Prostate gland (tissue), 2 donors: Measurements from ENCODE around the gene LRRC4C. TPM values are rescaled to one million over a fixed set of nuclear protein-coding genes. Genes with fewer than 3 reads are reported as not detected.

Source experiments
- DNase-seq: peaks from one replicate; pipeline ENCODE4 v3.0.0-alpha.2; 2019; ENCODE audit warnings: low spot score
- H3K27ac ChIP-seq, 2 donors: fragments of 200-600 bp; sonication (generic); 2 replicates each; pipeline ENCODE4 v1.5.1; 2017 to 2019
- H3K27me3 ChIP-seq: fragments of 200-600 bp; sonication (generic); replicated peaks from 2 replicates; pipeline ENCODE4 v1.5.1; 2019; ENCODE audit not compliant: insufficient read depth
- H3K36me3 ChIP-seq, 2 donors: fragments of 200-600 bp; sonication (generic); 1 replicate in 1 of 2; 2 replicates in 1 of 2; pipeline versions ENCODE4 v1.5.1 to v1.8.1; 2017 to 2019
- H3K4me1 ChIP-seq: fragments of 200-600 bp; sonication (generic); replicated peaks from 2 replicates; pipeline ENCODE4 v1.5.1; 2019
- H3K4me3 ChIP-seq, 2 donors: fragments of 200-600 bp; sonication (generic); 2 replicates each; pipeline ENCODE4 v1.5.1; 2017 to 2019
- H3K9me3 ChIP-seq: fragments of 200-600 bp; sonication (generic); 2 replicates; pipeline ENCODE4 v1.5.1; 2017
- CTCF ChIP-seq, 4 experiments: fragments of 200-600 bp in 2 of 4; fragments of 450-650 bp in 2 of 4; sonication (generic) in 2 of 4; IDR thresholded peaks; 1 replicate in 3 of 4; 2 replicates in 1 of 4; pipeline ENCODE4 v1.5.1; 2016 to 2019; ENCODE audit warnings: antibody characterized with exemption in 4 of 4, mild to moderate bottlenecking in 2 of 4, moderate library complexity in 2 of 4
- POLR2A ChIP-seq: fragments of 450-650 bp; IDR thresholded peaks from one replicate; pipeline ENCODE4 v1.6.1; 2016; ENCODE audit warnings: antibody characterized with exemption, mild to moderate bottlenecking
- POLR2AphosphoS5 ChIP-seq: sonication (generic); formaldehyde crosslinking; IDR thresholded peaks from one replicate; pipeline ENCODE4 v1.6.1; 2017; ENCODE audit warnings: antibody characterized with exemption
- WGBS: methylation state at CpG from one replicate; pipeline ENCODE4 v1.1.5; 2018; 5-methylcytosine and 5-hydroxymethylcytosine counted together
- intact Hi-C: fragments of 100-400 bp; cut with DNase I; formaldehyde crosslinking; loops from one replicate; pipeline ENCODE4 v1.14.2; 2022
- total RNA-seq, 2 donors: library from RNA; depleted of rRNA; stranded (reverse); fragments of >200 nt; gene quantifications; one replicate each; pipeline ENCODE4 v1.1.0, GENCODE V29; 2016

The LRRC4C gene
- total RNA-seq, 2 donors from 2014 or later = 0.28 TPM; not detected in 1

GRCh38 chr11:41225856-41226633 lies 233.4 kb downstream of the LRRC4C start:
- Histone ChIP-seq H3K9me3 (no peaks in the 10 kb centered on the region), H3K36me3 (no peaks in the 10 kb centered on the region), H3K4me1 (no peaks in the 10 kb centered on the region), H3K4me3 (no peak overlapping the region), H3K27ac (no peak overlapping the region), H3K27me3 (no peaks in the 10 kb centered on the region)
- no peak for DNase-seq
- intact Hi-C loops = no loop called here
- 74% methylated on average over 3 of the region's 3 CpGs for WGBS
- TF ChIP-seq POLR2AphosphoS5 = no peak
- TF ChIP-seq POLR2A = no peak
- no peak for TF ChIP-seq CTCF (IDR thresholded peaks at IDR 0.05)

DNA sequence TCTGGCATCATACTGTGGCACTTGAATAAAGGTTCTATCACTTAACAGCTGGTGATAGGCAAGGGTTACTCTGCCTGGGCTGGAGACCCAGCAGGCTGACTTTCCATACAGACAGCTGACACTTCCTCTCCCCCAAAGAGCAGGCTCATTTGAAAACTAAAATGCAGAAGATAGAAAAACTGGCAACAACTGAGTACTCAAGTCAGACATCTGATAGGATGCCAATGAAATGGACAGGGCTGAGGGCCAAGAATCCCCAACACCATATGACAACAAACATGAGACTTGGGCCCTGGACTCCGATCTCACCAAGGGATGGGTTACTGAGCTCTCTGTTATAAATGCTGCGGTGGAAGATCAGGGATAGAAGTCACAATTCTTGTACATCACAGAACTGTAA lies 237.2 kb downstream of the LRRC4C start:
- 78% methylated on average over 2 of the region's 2 CpGs for WGBS
- no peak overlapping the region for H3K4me3 ChIP-seq
- DNase-seq = no peak
- no peaks in the 10 kb centered on the region for H3K9me3 ChIP-seq
- no peak overlapping the region for H3K27ac ChIP-seq
- intact Hi-C loops = no loop called here
- no peaks in the 10 kb centered on the region for H3K27me3 ChIP-seq
- no peaks in the 10 kb centered on the region for H3K36me3 ChIP-seq
- no peaks in the 10 kb centered on the region for H3K4me1 ChIP-seq
- no peak for TF ChIP-seq CTCF (IDR thresholded peaks at IDR 0.05)
- no peak for TF ChIP-seq POLR2A
- no peak for TF ChIP-seq POLR2AphosphoS5

DNA sequence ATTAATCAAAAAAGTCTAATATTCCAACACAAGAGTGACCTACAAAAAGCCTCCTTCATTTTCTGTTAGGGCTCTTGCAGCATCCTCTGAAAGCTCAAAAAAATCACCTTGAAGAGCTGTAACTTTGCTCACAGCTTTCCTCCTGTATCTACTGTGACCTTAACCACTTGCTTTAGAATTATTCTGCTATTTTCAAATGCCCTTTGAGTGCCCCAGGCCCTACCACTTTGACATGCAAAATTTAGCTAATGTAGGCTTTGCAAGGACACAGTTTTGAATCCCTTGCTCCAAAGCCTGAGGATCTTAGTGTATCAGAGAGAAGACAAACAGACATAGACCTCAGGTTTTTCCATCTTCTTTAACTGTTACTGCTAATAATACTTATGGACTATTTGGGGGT lies 253.1 kb downstream of the LRRC4C start:
- Histone ChIP-seq H3K27me3 (no peaks in the 10 kb centered on the region), H3K4me3 (no peak overlapping the region), H3K9me3 (no peaks in the 10 kb centered on the region), H3K4me1 (no peaks in the 10 kb centered on the region), H3K27ac (no peak overlapping the region), H3K36me3 (no peaks in the 10 kb centered on the region)
- no peak for TF ChIP-seq POLR2AphosphoS5
- TF ChIP-seq POLR2A = no peak
- TF ChIP-seq CTCF (IDR thresholded peaks at IDR 0.05) = no peak
- intact Hi-C loops = no loop called here
- DNase-seq = no peak

DNA sequence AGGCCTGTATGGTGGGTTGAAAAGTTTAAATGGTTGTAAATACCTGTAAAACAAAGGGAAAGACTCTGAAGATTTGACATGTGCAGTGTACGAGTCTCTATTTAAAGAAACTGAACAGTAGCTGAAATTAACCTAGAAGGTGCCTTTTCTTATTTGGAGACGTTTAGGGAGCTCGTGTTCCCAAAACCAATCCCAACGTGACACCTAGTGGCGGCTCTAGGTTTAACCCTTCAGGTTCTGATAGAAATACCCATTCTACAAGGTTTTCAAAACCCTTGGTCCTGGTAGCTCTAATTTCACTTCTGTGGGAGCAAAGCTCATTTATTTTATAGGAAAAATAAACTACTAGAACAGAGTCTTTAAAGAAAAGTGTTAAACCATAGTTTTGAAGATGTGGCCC lies 258.3 kb downstream of the LRRC4C start:
- TF ChIP-seq POLR2AphosphoS5 (no peak), CTCF (IDR thresholded peaks at IDR 0.05) (no peak), POLR2A (no peak)
- 1% methylated on average over 5 of the region's 5 CpGs for WGBS

DNA sequence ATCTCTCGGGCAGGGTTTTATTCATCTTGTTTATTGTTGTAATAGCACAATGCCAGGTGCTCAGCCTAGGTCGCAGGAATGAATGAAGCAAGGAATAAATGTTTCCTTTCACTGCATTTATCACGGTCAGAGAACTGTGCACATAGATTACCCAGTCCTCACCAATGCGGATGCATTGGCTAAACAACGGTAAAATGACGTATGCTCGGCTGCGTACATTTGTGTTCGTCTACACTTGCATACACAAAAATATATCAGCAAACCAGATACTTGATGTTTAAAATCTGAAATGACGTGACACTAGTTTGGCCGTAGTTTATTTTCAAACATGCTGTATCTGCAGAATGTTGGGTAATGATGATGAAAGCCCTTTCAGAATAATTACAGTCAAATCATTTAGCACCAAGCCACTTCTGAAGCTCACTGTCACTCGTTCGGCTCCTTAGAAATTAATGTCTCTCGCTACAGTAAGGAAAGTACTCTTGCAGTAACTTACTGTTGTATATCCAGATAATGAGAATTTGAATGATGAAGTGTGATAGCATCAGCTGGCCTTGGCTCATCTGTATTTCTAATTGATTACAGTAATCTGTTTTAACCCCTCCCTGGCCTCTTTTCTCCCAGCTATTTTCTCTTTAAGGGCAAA lies 268.9 kb downstream of the LRRC4C start:
- WGBS = 54% methylated on average over 14 of the region's 14 CpGs
- DNase-seq = no peak
- Histone ChIP-seq H3K27me3 (no peaks in the 10 kb centered on the region), H3K4me1 (no peaks in the 10 kb centered on the region), H3K27ac (no peak overlapping the region), H3K36me3 (no peaks in the 10 kb centered on the region), H3K9me3 (no peaks in the 10 kb centered on the region), H3K4me3 (no peak overlapping the region)
- intact Hi-C loops = no loop called here
- no peak for TF ChIP-seq CTCF (IDR thresholded peaks at IDR 0.05)
- no peak for TF ChIP-seq POLR2A
- TF ChIP-seq POLR2AphosphoS5 = no peak

More for the DNA sequence above, 258.3 kb downstream of the LRRC4C start:
- intact Hi-C loops = no loop called here
- Histone ChIP-seq H3K4me1 (no peaks in the 10 kb centered on the region), H3K36me3 (no peaks in the 10 kb centered on the region), H3K27me3 (no peaks in the 10 kb centered on the region), H3K9me3 (no peaks in the 10 kb centered on the region), H3K4me3 (no peak overlapping the region), H3K27ac (no peak overlapping the region)
- DNase-seq = no peak
